Stimulated activated CD8-positive, alpha-beta memory T cell treated with anti-CD3 and anti-CD28 coated beads, Interleukin-4, amount 100 ng/mL, for 4 hours (primary cell): ENCODE data around the gene WASHC2A.
"Not testable (repeated sequence)": the region's sequence is repeated elsewhere in the genome, so short reads cannot be mapped to it uniquely, and the experiment has no call there.

Experiments used
- DNase-seq, 2 donors: peaks; one replicate each; pipeline ENCODE4 v3.0.0-alpha.2; 2020; ENCODE audit warnings: low read depth in 2 of 2, low spot score in 1 of 2

Gene WASHC2A, protein sequence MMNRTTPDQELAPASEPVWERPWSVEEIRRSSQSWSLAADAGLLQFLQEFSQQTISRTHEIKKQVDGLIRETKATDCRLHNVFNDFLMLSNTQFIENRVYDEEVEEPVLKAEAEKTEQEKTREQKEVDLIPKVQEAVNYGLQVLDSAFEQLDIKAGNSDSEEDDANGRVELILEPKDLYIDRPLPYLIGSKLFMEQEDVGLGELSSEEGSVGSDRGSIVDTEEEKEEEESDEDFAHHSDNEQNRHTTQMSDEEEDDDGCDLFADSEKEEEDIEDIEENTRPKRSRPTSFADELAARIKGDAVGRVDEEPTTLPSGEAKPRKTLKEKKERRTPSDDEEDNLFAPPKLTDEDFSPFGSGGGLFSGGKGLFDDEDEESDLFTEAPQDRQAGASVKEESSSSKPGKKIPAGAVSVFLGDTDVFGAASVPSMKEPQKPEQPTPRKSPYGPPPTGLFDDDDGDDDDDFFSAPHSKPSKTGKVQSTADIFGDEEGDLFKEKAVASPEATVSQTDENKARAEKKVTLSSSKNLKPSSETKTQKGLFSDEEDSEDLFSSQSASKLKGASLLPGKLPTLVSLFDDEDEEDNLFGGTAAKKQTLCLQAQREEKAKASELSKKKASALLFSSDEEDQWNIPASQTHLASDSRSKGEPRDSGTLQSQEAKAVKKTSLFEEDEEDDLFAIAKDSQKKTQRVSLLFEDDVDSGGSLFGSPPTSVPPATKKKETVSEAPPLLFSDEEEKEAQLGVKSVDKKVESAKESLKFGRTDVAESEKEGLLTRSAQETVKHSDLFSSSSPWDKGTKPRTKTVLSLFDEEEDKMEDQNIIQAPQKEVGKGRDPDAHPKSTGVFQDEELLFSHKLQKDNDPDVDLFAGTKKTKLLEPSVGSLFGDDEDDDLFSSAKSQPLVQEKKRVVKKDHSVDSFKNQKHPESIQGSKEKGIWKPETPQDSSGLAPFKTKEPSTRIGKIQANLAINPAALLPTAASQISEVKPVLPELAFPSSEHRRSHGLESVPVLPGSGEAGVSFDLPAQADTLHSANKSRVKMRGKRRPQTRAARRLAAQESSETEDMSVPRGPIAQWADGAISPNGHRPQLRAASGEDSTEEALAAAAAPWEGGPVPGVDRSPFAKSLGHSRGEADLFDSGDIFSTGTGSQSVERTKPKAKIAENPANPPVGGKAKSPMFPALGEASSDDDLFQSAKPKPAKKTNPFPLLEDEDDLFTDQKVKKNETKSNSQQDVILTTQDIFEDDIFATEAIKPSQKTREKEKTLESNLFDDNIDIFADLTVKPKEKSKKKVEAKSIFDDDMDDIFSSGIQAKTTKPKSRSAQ (N-terminal part only)

DNA sequence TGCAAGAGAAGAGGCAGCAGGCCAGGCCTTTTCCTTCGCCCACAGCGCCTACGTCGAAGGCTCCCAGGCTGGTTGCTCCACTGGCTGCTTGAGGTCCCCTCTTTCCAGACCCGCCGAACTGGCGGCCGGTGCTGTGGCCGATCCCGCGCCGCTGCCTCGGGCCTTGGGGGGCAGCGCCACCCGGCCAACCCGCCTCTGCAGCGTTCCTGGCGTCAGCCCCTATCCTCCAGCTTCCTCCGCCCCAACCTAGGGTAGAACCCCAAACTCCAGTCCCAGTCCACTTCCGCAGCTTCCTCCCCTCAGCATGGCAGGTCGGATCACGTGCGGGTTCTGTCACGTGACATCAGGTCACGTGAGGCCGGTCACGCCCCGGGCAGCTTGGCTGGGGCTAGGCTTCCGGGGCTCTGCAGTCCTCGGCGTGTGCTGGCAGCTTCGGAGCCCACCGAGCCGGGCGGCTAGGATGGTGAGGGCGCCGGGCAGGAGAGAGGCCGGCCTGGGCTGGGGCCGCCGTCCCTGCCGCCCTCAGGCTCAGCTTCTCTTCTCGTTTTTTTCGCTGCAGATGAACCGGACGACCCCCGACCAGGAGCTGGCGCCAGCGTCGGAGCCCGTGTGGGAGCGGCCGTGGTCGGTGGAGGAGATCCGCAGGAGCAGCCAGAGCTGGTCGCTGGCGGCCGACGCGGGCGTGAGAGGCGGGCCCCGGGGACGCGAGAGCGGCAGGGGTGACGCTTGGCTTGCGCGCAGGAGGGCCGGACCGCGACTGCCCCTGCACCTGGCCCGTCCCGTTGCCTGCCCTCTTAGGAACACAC, at the start of gene WASHC2A:
Gene WASHC2A, plus strand, starts transcription at position 409 of the 806 bp plus-strand sequence. Its CDS starts 52 bp downstream, at position 461.
- peak; percentile 63 to 86 for DNase-seq

DNA sequence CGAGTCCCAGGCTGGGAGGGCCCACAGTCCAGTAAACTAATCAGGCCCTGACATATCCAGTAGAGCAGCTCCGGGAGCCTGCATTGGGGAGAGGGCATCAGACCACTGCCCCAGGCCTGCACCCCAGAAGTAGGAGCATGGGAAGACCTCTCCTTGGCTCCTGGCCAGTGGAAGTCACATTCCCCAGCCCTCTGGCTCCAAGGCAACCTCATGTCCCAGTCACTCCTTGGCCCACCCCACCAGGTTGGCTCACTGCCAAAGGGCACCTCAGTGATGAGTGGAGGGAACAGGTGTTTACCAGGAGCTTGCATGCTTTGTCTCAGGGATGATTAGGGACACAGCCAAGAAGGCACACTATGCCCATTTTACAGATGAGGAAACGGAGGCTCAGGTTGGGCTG, 48.5 kb upstream of the WASHC2A start:
- DNase-seq: not testable (repeated sequence)

DNA sequence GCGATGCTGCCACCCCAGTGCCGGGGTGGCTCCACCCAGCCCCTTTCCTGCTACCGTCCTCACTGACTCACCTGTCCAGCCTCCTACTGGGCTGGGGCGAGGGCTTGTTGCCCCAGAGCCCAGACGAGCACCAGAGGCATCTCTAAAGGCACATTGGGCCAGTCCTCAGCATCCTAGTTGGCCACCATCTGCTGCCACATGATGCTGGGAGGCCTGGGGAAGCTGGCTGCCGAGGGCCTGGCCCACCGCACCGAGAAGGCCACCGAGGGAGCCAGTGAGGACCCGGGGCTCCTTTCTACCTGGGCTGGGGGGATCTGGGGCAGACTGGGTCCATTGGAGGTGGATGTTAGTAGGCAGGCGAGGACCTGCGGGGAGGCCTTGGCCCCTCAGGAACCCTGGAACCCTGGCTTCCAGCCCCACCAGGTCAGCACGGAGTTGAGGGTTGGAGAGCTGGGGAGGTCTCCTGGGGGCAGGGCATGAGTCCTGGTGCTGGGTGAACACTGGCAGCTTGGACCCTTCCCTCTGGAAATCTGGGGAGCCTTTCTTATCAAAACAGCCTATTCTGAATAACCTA, 47.2 kb upstream of the WASHC2A start:
- DNase-seq: not testable (repeated sequence)

DNA sequence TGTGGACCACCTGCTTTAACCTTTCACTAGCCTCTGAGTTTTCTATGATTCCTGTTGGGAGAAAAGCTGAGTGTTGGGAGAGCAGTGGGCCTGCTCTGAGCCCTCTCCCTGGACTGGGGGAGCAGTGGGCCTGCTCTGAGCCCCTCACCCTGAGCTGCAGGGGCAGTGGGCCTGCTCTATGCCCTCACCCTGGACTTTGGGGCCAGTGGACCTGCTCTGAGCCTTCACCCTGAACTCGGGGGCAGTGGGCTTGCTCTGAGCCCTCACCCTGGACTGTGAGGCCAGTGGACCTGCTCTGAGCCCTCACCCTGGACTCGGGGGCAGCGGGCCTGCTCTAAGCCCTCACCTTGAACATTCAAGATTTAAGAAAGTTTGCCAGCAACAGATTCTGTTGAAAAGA, 46.1 kb upstream of the WASHC2A start:
- DNase-seq: no peak

DNA sequence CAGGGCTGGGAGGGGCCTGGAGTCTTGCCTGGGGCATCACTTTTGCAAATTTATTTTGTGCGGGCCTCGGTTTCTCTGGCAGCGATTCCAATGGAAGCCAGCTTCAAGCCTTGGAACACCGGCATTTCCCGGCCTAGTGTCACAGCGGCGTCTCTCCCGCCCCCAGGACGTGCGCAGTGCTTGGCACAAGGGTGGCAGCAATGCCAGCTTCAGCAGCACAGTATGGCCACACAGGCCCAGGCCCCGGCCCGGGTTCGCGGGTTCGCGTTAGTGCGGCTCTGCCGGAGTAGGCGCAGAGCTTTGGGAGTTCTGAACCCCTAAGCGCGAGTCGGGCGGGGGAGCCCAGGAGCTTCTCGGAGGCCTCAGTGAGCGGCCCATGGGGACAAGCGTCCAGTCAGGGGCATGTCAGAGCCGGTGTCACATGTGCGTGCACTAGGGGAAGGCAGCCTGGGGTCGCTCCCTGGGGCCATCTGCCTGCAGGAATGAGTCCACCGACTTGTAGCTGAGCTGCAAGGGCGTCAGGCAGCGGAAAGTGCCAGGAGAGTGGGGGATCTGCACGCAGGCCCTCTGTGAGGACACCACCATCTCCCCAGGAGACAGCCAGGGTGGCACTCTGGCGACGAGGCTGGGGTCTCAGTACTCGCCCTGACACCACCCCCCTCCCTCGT, 42.9 kb upstream of the WASHC2A start:
- not testable (repeated sequence) for DNase-seq

DNA sequence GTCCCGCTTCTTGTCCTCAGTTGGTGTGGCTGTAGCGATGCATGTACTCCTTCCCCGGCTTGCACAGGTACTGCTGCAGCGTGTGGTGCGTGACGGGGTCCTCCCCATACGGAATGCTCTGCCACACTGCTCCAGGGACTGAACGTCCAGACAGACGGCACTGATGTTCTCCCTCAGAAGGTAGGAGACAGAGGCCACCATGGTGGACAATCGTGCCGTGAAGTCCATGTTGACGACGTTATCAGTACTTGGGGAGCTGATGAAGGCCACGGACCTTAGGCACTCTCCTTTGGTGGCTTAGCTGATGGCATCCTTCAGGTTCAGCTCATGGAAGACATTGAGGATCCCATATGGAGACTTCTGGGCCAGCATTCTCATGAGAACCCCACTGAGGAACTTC, 42.1 kb upstream of the WASHC2A start:
- DNase-seq: no peak

DNA sequence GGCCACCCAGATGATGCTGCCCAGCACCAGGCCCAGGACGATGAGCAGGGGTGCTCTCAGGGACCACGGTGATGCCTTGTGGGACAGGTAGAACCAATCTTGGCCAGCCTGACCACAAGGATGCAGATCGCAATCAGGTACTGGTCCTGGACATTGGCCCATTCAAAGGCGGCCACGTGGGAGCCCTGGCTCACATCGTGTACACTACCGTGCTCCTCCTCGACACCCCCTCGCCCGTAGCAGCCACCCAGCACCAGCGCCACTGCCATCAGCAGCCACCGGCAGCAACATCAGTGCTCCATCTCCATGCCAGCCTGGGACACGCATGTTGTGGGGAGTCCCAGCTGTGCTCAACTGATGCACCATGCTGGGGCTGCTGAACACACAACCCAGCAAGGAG, 40.6 kb upstream of the WASHC2A start:
- no peak for DNase-seq

DNA sequence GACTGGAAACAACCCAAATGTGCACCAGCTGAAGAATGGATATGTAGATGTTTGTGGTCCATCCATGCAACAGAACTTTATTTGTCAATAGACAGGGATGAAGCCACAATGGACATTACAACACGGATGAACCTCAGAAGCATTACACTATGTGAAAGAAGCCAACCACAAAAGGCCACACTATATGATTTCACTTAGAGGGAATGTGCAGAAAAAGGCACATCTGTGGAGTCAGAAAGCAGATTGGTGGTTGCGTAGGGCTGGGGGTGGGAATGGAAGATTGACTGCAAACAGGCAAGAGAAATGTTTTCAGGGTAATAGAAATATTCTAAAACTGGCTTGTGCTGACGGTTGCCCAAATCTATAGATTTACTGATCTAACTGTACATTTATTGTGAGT, 34.3 kb upstream of the WASHC2A start:
- no peak for DNase-seq

DNA sequence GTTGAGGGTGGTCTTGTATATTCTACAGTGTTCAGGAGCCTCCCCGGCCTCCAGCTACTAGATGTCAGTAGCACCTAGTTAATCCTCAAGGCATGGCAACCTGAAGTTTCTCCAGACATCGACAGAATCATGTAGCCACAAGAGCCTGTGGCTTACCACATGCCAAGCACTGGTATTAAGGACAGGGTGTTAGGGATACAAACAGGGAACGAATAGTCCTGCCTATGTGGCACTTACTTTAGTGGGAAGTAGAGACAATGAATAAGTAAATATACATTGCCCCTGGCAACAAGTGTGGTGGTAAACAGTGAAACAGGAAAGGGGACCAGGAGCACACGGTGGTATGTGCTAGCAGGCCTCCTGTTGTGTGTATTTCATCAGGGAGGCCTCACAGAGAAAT, 32.4 kb upstream of the WASHC2A start:
- DNase-seq: not testable (repeated sequence)

DNA sequence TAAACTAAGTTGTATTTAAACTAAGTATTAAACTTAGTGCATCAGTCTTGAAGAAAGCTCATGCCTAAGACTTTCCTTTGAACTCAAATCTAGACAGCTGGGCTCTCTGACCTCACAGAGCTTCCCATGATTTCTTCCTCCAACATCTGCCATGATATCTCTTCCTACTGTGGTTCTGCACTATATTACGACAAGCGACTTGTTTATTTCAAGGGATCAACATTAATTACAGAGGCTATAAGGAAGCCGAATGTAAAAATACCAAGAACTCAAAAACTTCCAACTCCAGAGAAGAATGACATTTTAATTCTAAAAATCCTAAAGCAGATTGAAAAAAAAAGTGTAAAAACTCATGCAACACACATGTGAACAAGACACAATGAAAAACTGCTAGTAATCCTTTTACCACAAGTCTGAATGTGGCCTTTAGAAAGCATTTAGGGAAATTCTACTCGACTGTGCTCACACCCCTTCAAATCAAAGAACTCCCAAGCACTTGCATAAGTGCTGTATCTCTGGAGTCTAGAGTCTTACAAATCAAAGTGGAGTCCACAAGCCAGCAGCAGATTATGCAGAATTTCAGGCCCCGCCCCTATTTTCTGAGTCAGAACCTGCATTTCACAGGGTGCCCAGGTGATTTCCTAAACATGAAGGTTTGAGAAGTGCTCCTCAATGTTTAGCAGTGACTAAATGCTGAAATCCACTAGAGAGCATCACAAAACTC, 22.7 kb upstream of the WASHC2A start:
- no peak for DNase-seq

DNA sequence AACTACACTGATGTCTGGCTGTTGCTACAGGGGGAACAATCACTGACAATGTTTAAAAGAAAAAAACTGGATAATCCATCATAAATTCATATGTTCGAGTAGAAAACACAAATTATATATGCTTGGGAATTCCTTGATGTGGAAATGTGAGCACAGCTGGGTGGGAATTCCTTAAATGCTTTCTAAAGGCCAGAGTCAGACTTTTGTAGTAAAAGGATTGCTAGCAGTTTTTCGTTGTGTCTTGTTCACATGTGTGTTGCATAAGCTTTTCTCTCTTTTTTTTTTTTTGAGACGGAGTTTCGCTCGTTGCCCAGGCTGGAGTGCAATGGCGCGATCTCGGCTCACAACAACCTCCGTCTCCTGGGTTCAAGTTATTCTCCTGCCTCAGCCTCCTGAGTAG, 21.3 kb upstream of the WASHC2A start:
- DNase-seq: not testable (repeated sequence)

DNA sequence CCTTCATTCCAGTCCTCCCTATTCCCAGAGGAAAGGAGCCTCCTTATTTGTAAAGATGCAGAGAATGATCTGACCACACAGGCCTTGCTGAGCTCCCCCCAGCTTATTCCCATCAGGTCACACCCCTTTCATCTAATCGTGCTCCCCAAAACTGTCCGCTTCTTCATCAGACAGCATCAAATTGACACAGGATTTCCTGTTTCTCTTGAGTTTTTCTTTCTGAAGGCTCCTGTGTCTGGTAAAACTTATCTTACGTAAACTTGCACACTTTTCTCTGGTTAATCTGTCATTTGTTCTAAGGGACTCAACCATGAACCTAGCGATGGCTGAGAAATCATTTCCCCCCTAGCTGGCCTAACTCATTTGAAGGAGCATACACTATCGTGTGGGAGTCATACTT, 20.2 kb upstream of the WASHC2A start:
- not testable (repeated sequence) for DNase-seq

DNA sequence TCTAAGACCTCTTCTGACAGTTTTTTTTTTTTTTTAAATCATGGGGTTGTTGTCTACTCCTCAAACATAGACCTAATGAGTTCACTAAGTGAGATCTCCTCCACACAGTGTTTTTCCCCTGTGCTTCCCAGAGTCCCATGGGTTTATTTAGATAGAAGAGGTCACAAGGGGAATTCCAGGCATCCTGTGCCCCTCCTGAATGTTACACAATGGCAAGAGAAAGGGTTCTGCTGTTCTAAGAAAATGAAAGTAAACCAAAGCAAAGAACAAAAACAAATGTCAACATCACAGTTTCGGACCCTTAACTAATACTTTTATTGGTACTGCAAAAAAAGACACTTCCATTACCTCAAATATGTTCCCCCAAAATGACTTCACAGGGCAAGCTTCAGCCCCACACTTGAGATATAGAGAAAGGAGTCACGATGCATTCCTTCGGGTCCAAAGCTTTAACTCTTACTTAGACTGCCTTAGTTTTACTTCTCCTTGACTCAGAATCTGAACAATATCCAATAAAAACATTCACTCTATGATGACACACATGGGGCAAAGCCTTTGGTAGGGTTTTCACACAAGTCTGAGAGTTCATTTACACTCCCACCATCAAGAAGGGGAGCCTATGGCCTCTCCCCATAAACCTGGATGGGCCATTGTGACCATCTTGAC, 15.6 kb upstream of the WASHC2A start:
- DNase-seq: not testable (repeated sequence)

DNA sequence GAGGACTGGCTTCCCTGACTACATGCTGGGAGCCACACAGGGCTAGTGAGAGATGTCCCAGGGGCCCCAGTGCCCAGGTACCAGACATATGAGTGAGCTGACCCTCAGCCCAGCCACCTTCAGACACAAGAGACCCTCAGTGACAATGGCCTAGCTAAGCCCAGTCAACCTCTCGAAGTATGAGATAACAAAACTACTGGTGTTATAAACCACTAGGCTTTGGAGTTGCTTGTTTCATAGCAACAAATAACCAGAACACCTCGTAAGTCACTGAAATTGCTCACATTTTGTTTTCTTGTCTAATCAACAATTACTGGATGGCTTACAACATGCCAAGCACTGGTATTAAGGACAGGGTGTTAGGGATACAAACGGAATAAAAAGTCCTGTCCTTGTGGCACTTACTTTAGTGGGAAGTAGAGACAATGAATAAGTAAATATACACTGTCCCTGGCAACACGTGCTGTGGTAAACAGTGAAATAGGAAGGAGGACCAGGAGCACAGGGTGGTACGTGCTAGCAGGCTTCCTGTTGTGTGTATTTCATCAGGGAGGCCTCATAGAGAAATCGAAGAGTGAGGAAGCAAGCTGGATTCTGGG, 14.9 kb upstream of the WASHC2A start:
- not testable (repeated sequence) for DNase-seq

DNA sequence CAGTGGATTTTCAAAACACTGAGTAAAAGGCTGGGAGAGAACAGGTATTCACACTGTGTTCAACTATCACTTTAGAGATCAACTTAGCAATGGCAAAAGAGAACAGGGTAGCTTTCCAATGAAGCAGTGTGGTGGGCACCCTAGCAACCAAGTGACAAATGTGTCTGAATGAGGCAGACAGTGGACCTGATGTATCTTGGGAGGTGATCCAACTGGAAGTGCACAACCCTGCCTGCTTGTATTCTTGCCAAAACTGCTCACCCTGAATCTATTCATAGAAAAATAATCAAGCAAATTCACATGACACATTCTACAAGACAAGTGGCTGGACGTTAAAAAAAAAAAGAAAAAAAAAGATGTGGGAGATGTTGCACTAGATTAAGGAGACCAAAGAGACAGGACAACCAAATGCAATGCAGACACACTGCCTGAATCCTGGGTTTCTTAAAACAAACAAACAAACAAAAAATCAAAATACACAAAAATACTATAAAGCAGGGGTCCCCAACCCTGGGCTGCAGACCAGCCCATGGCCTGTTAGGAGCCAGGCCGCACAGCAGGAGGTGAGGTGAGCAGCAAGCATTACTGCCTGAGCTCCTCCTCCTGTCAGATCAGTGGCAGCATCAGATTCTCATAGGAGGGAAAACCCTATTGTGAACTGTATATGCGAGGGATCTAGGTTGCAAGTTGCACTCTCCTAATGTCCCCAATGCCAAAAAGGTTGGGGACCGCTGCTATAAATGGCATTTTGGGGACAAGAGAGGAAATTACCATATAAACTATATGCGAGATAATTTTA, 12.1 kb upstream of the WASHC2A start:
- DNase-seq: not testable (repeated sequence)

DNA sequence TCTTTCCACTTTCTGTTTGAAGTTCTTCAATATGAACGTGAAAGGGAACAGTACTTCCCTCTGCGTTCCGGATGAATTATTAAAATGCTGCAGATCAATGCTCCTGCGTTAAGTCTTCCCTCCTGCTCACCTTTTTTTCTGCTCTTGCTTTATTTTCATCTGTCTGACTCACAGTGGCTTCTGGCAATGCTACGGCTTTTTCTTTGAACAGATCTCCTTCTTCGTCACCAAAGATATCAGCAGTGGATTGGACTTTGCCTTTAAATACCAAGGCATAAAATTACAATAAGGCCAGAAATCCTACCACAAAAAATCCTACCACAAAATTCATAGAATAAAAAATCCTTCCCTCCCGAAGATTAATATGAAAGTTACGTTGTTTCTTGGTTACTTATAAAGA, 11.1 kb upstream of the WASHC2A start:
- not testable (repeated sequence) for DNase-seq

DNA sequence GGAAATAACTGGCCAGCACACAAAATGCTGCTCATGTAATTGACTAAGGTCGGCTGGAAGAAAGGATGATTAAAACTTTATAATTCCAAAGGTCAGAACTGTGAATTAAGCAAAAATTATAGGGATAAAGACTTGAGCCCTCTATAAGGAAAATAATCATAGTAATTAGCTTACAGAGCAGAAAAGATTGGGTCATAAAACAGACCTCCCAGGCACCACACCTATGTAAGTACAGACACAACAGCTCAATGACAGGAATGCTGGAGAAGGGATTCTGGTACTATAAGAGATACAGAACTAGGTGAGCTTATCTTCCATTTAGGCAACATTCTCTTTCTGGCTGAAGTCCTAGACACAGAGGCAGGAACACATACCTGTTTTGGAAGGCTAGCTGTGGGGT, 9.0 kb upstream of the WASHC2A start:
- not testable (repeated sequence) for DNase-seq
